NCI-H524 (cell line): ENCODE measurements around the gene CALR3.
"Not testable (repeated sequence)": the region's sequence is repeated elsewhere in the genome, so short reads cannot be mapped to it uniquely, and the experiment has no call there.

Experiments used
- DNase-seq, 2 experiments: peaks; one replicate each; lab custom pipeline; 2025; lab: John Stamatoyannopoulos, UW

Gene CALR3

DNA sequence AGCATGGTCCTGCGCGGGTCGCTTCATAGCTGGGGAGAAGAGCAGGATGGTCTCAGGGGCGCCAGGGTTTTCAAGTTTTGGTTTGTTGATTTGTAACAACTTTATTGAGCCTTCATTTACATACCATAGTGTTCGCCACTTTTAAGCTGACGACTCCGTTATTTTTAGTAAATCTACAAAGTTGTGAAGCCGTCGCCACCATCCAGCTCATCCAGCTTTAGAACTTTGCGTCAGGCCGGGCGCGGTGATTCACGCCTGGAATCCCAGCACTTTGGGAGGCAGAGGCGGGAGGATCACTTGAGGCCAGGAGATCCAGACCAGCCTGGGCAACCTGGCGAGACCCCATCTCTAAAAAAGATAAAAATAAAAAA, 631 bp upstream of the CALR3 start:
- DNase-seq: no peak

DNA sequence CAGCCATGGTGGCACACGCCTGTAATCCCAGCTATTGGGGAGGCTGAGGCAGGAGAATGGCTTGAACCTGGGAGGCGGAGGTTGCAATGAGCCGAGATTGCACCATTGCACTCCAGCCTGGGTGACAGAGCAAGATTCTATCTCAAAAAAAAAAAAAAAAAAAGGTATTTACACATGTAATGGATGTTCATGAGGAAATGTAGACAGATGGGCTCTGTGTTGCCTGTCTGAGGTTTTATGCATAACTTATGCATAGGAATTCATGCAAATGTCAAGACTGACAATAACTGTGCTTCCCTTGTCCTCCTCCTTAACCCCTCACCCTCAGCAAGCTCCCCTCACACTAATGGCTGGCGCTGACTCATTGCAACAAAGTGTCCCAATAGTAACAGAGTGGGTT, 9.5 kb downstream of the CALR3 start:
- not testable (repeated sequence) for DNase-seq

DNA sequence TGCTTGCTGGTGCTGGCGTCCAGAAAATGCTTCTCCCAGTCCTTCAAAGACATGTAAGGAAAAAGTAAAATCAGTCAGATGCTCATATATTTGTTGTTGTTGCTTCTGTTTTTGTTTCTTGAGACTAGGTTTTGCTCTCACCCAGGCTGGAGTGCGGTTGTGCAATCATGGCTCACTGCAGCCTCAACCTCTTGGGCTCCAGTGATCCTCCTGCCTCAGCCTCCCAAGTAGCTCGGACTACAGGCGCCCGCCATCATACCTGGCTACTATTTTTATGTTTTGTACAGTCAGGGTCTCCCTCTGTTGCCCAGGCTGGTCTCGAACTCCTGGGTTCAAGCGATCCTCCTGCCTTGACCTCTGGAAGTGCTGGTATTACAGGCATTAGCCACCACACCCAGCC, 13.2 kb downstream of the CALR3 start:
- no peak for DNase-seq

DNA sequence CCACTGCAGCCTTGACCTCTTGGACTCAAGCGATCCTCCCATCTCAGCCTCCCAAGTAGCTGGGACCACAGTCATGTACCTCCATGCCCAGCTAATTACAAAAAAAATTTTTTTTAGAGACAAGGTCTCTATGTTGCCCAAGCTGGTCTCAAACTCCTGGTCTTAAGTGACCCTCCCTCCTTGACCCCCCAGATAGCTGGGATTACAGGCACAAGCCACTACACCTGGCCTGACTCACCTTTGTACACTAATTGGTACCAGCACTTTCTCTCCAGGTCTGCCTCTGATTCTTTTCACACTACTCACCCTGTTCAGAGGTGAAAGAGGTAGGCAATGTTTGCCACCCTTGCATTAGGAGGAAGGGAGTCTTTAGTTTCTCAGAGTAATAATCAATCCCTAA, 18.7 kb downstream of the CALR3 start:
- DNase-seq: no peak

DNA sequence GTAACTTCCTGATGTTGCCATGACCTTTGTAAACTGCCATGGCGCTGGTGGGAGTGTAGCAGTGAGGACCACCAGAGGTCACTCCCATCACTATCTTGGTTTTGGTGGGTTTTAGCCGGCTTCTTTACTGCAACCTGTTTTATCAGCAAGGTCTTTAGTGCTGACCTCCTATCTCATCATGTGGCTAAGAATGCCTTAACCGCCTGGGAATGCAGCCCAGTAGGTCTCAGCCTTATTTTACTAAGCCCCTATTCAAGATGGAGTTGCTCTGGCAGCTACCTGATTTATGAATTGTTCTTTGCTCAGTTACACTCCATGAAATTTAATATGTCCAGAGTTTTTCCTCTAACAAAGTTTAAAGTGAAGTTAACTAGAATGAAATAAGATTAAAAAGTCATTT, 19.6 kb downstream of the CALR3 start:
- no peak for DNase-seq

DNA sequence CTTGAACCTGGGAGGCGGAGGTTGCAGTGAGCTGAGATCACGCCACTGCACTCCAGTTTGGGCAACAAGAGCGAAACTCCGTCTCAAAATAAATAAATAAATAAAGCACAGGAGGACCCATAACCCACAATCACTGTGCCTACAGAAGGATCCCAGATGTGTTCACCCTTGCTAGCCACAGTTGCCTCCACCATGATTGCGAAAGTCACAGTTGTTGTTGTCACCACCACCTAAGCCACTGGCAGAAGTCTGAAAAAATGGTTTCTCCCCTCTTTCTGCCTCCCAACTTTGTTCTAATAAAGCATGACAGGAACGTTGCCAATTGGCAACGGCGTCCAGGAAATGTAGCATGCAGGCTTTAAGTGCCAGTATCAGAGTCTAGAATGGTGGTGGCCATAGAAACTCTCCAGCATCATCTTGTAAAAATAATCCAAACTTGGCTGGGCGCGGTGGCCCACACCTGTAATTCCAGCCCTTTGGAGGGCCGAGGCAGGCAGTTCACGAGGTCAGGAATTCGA, 22.0 kb downstream of the CALR3 start:
- DNase-seq: no peak

DNA sequence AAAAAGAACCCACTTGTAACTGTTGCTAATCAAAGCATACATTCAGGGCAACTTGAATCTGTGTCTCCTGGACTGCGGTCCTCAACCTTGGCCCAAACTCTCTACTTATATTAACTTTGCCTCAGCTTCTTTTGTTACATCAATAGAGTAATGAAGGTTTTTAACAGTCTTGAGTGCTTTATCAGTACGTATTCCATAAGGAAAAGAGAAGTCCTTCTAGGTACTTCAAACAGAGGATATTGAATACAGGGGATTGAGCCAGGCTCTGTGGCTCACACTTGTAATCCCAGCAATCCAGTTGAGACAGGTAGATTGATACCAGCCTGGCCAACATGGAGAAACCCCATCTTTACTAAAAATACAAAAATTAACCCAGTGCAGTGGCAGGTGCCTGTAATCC, 23.0 kb downstream of the CALR3 start:
- no peak for DNase-seq

DNA sequence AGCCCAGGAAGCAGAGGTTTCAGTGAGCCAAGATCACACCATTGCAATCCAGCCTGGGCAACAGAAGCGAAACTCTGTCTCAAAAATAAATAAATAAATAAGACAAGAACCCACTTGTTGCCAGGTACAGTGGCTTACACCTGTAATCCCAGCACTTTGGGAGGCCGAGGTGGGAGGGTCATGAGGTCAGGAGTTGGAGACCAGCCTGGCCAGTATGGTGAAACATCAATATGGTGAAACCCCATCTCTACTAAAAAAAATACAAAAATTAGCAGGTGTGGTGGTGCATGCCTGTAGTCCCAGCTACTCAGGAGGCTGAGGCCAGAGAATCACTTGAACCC, 23.4 kb downstream of the CALR3 start:
- DNase-seq: not testable (repeated sequence)

DNA sequence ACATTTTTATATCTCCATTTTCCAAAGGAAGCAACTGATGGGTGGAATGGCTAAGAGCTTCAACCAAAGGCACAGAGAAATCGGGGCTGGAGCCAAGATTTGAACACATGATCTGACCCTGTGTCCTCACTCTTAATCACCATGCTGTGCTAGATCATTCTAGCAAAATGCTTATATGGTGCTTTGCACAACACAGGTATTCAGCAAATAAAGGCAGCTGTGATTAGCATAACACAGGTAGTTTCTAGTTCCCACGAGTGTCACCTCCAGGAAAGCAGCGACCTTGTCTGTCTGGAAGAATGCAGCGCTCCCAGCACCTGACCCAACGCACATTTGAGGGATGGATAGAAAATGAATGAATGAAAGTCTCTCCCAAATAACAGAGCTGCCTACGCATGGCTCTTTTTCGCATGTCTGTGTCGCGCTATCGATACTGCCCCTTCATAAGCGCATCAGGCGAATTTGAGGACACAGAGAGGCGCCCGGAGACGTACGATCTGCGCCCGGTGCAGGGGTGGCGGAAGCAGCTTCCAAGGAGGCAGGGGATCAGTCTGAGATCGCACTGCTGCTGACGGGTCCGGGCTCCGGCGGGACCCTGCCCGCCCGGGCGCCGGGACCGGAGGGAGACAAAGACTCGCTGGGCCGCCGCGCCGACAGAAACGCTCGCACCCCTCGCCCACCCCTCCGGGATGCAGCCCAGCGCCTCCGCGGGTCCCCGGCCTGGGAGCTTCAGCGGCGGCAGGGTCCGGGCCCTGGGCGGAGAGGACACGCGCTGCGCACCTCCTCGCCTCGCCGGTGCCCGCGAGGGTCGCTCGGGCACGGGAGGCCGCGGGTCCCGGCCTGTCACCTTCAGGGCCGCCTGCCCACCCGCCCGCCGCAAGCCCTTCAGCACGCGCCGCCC, 24.8 kb downstream of the CALR3 start:
- DNase-seq: peak in 1 of 2 experiments; percentile 27

DNA sequence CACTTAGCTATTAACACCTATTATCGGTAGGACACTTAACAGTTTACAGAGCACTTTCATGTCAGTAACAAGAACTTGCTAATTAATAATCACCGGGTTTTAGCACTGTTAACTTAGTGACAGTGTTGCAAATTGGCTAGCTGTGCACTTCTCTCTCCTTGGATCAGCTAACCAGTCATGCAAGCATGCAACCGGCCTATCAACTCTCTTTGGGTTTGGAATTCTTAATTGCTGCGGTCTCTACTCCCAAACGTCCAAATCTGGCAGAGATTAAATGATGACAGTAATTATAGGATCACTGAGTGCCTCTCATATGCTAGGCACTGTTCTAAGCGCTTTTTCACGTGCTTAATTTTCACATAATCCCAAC, 25.4 kb downstream of the CALR3 start:
- DNase-seq: peak; percentile 27 to 29

DNA sequence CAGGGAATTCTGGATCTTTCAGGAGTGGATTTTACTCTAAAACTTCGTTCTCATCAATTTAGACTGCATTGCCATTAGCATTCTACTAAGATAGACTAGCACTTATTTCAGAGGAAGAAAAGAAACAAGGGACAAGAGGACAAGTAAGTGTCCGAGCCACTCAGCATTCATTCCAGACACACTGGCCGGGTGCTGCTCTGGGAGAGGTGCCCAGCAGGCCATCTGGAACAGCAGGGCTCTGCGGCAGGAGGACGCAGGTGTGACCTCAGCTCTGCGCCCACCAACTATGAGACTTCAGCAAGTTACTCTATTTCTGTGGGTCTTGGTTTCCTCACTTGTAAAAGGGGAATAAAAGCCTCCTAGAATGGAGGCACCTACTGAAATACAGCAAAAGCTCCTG, 28.4 kb downstream of the CALR3 start:
- DNase-seq: no peak

DNA sequence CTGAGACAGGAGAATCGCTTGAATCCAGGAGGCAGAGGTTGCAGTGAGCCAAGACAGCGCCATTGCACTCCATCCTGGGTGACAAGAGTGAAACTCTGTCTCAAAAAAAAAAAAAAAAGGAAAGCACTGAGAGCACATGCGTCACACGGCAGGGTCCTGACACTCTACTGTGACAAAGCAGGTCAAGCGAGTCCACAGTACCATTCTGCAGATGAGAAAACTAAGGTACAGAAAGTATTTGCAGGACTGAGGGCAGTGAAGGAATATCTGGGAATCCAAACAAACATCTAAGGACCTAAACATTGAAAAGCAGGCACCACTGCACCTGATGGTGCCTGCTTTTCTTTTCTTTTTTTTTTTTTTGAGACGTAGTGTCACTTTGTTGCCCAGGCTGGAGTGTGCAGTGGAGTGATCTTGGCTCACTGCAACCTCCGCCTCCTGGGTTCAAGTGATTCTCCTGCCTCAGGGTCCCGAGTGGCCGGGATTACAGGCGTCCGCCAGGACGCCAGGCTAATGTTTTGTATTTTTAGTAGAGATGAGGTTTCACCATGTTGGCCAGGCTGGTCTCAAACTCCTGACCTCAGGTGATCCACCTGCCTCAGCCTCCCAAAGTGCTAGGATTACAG, 29.1 kb downstream of the CALR3 start:
- DNase-seq: not testable (repeated sequence)

DNA sequence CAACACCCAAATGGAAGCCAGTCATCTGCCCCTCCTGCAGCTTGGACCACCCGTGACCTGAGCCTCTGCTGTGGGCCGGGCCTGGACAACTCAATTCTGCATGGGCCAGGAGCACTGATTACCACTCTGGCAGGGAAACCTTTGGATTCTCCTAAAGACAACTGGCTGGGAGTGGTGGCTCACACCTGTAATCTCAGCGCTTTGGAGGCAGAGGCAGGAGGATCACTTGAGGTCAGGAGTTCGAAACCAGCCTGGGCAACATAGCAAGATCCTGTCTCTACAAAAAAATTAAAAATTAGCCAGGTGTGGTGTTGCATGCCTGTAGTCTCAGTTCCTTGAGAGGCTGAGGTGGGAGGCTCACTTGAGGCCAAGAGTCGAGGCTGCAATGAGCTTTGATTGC, 30.7 kb downstream of the CALR3 start:
- DNase-seq: no peak

DNA sequence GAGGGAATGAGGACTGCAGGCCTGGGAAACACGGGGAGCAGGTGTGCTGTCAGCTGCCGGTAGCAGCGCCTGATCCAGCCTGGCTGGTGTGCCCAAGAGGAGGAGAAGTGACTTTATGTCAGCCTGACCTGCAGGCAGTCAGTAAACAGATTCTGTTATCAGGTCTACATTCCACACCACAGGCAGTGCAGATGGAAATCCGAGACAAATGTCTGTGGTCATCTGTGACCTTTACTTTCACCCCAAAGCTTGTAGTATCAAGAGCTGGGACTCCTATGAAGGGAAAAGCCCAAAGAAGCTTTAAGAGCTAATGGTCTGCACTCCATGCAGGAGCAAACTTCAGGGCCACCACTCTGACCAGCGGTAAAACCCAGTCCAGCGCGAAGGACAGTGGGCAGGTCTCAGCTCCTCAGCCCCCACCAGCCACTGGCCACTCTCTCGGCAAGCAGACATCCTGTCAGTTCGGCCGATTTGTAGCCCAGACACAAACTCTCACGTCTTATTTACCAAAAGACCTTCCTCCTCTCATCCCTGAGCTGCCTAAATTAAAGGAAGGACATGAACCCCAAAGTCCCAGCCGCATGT, 31.9 kb downstream of the CALR3 start:
- no peak for DNase-seq

DNA sequence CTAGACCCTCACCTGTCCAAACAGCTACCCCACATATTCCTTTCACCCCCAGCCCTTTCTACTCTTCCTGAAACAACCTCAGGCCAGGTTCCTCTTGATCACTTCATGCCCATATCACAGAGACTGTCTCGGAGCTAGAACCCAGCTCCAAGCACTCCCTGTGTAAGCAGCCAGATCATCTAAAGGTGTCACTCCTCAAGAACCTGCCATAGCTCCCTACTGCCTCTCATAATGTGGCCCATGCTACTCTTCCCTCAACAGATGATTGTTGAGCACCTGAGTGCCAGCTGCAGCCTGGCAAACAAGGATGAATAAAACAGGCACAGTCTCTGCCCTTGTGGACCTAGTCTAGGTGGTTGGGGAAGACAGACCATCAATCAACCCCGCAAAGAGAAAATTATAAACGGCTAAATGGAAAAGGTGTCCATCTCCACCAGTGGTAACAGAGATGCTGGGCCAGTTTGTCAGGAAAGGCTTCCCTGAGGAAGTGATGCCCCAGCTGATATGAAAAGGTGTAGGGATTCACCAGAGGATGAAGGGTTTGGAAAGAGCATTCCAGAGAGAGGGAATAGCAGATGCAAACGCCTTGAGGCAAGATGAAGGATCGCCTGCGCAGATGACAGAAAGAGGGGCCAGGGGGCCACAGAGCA, 32.5 kb downstream of the CALR3 start:
- DNase-seq: no peak

DNA sequence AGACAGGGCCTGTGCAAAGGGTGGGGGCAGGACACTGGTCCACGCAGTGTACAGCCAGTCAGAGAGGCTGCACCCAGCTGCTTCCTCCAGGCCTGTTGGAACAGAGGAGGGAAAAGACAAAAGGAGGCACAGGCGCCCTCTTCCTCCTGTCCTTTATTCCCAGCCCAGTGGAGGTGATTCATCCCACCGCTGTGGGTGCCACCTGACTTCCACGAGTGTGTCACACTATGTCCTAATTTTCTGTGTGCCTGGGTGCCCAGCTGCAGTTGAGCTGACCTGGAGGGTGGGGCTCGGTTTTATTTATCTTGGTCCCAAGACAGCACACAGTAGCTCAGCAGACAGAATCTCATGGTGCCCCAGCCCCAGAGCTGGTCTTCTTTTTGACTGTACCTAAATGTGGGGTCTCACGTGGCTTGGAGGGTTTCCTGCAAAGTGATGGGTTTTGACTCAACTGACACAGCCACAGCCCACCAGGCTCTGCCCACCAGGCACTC, 33.2 kb downstream of the CALR3 start:
- no peak for DNase-seq

DNA sequence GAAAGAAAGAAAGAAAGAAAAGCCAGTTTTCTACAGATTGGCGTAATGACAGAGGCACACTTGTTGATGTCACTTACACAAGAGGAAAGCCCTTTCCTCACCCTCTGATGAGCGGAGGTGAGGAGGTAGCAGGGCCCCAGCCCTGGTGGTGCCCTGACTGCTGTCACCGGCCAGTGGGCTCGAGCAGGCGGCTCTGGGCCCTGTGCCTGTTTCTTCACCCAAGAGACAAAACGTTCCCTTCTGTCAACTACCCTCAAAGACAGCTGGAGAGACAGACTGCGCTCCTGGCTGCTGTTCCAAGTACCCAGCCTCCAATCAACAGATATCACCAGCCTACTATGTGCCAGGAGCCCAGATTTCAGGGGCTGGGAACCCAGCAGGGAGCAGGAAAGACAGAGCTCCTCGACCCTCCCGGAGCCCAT, 34.3 kb downstream of the CALR3 start:
- DNase-seq: peak; percentile 37 to 53

DNA sequence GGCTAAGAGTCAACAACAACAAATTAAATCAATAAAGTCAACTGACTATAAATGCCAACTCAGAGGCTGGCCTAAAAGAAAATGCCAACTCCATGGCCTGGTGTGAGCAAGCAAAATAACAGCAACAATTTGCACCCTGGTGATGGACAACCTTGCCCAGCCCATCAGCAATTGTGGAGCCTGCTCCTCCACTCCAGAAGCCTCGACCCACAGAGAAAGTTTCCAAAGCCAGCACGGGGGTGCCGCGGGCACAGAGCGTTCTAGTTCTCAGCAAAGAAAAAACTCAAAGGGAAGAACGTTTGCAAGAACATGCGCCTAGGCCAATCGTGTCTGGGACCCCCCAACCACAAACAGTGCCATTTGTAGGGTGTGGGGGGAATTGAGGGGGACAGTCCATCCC, 35.5 kb downstream of the CALR3 start:
- DNase-seq: no peak

DNA sequence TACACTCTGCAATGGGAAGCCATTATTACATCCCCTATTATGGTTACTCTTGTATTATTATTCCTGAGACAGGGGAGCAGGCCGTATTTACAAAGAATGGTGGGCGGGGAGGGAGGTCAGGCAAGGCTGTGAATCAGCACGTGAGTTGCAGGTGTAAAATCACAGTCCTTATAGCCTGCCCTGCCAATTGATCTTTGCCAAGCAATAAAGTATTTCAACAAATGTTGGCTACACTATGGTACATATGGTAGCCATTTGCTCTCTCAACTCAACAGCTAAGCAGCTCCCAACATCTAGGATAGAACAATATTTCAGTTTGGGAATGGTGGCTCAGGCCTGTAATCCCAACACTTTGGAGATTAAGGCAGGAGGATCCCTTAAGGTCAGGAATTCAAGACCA, 36.3 kb downstream of the CALR3 start:
- no peak for DNase-seq

DNA sequence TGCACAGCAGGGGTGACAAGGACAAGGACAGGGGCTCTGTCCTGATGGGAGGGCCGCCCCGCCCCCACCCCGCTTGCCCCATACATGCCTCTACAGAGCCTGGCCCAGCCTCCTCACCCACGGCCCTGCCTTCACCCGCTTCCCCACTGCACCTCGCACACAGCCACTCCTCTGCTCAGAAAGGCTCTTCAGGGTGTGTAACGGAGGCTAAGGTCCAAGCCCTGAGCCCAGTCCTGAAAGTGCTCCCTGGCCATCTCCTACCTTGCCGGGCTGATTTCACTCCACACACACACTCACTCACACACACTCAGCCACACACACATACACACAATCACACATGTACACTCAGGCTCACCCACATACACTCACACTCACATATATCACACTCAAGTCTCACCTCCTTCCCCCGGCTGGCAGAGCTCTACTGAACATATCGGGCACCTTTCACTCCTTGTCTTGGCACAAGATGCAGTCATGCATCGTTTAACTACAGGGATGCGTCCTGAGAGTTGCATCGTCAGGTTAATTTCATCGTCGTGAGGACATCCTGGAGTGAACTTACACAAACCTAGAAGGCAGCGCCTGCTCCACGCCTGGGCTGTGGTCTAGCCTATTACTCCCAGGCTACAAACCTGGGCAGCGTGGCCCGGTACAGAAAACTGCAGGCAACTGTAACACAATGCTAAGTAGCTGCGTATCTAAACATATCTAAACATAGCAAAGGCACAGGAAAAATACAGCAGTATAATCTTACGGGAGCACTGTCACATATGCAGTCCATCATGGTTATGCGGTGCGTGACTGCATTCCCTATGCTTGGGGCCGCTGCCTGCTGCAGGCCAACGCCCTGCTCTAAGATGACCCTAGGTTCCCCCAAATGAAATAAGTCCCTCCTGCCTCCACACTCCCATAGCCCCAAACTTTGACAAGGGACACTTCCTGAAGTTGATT, 37.3 kb downstream of the CALR3 start:
- no peak for DNase-seq

DNA sequence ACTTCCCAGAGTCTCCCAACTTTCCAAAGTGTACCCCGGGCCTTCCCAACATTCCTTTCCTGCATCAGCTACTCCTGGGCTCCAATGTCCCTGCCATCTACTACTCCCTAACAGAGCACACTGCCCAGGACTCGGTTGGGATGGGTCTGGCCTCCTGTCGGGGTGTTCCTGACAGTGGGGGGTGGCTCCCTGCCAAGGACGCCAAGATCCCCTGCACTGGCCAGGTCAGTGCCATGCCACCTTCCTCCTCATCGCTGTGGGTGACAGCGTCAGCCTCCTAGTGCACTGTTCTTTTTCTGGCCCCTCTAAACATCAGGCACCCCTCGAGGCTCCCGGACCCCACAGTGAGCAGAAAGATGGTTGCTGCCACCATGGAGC, 38.0 kb downstream of the CALR3 start:
- DNase-seq: no peak
